ENCODE measurements around the gene BUB1B. TPM values are rescaled to one million over a fixed set of nuclear protein-coding genes. Genes with fewer than 3 reads are reported as not detected.

Gene BUB1B
- total and polyA plus RNA-seq, 9 of the 15 experiments (the other 6 are each of a cell fraction or from before 2014, with no cell fraction given): 28.7 to 113 (median 82.2) TPM

DNA sequence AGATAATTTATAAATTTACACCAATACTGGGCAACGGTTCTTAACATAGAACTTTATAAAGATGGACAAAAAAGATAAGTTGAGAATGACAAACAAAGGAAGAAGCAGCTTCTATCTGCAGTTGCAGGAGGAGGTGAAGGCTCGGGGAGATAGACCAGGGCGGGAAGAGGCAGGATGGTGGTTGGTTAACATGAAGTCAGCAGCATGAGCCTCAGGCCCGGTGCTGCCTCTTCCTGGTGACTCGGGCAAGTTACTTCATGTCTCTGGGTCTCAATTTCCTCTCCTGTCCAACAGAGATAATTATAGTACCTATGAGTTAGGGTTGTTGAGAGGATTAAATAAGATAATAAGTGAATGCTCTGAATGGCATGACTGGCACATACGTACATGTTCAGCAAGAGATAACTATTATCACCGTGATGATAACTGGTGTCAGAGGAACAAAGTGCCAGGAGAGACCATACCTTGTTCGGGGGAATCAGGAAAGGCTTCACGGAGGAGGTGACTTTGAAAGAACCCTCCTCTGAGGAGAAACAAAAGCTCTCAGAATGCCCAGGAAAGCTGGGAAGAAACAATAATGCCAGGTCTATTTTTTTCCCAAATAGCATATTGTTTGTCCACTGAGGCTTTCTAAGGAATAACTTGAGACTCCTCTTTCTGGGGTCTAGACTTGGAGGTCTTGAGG, 82.4 kb downstream of the BUB1B start (continued):
- TF ChIP-seq, protein P1, sequence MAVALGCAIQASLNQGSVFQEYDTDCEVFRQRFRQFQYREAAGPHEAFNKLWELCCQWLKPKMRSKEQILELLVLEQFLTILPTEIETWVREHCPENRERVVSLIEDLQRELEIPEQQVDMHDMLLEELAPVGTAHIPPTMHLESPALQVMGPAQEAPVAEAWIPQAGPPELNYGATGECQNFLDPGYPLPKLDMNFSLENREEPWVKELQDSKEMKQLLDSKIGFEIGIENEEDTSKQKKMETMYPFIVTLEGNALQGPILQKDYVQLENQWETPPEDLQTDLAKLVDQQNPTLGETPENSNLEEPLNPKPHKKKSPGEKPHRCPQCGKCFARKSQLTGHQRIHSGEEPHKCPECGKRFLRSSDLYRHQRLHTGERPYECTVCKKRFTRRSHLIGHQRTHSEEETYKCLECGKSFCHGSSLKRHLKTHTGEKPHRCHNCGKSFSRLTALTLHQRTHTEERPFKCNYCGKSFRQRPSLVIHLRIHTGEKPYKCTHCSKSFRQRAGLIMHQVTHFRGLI (CRISPR knock-in tag; IDR thresholded peaks at IDR 0.05): no peak
- peak; percentile 39; the same call in 1 of the 2 replicates for TF ChIP-seq EP300 (IDR thresholded peaks at IDR 0.05; ENCODE audit: low read length)
- peak; percentile 69 for TF ChIP-seq ZNF436 (CRISPR knock-in tag; IDR thresholded peaks at IDR 0.05)
- TF ChIP-seq, protein P2, sequence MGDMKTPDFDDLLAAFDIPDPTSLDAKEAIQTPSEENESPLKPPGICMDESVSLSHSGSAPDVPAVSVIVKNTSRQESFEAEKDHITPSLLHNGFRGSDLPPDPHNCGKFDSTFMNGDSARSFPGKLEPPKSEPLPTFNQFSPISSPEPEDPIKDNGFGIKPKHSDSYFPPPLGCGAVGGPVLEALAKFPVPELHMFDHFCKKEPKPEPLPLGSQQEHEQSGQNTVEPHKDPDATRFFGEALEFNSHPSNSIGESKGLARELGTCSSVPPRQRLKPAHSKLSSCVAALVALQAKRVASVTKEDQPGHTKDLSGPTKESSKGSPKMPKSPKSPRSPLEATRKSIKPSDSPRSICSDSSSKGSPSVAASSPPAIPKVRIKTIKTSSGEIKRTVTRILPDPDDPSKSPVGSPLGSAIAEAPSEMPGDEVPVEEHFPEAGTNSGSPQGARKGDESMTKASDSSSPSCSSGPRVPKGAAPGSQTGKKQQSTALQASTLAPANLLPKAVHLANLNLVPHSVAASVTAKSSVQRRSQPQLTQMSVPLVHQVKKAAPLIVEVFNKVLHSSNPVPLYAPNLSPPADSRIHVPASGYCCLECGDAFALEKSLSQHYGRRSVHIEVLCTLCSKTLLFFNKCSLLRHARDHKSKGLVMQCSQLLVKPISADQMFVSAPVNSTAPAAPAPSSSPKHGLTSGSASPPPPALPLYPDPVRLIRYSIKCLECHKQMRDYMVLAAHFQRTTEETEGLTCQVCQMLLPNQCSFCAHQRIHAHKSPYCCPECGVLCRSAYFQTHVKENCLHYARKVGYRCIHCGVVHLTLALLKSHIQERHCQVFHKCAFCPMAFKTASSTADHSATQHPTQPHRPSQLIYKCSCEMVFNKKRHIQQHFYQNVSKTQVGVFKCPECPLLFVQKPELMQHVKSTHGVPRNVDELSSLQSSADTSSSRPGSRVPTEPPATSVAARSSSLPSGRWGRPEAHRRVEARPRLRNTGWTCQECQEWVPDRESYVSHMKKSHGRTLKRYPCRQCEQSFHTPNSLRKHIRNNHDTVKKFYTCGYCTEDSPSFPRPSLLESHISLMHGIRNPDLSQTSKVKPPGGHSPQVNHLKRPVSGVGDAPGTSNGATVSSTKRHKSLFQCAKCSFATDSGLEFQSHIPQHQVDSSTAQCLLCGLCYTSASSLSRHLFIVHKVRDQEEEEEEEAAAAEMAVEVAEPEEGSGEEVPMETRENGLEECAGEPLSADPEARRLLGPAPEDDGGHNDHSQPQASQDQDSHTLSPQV (IDR thresholded peaks at IDR 0.05): 0 out of 2 replicates have a peak, but pooled peaks have one; percentile 21
- peak; percentile 26; the same call in 1 of the 2 replicates for TF ChIP-seq KLF16 (IDR thresholded peaks at IDR 0.05)
- TF ChIP-seq KDM1A (IDR thresholded peaks at IDR 0.05): 0 out of 4 replicates have a peak, but pooled peaks have one; percentile 21 to 26
- no peak for TF ChIP-seq PPARD (CRISPR knock-in tag; IDR thresholded peaks at IDR 0.05)
- TF ChIP-seq, protein P3, sequence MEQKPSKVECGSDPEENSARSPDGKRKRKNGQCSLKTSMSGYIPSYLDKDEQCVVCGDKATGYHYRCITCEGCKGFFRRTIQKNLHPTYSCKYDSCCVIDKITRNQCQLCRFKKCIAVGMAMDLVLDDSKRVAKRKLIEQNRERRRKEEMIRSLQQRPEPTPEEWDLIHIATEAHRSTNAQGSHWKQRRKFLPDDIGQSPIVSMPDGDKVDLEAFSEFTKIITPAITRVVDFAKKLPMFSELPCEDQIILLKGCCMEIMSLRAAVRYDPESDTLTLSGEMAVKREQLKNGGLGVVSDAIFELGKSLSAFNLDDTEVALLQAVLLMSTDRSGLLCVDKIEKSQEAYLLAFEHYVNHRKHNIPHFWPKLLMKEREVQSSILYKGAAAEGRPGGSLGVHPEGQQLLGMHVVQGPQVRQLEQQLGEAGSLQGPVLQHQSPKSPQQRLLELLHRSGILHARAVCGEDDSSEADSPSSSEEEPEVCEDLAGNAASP (IDR thresholded peaks at IDR 0.05): no peak
- 0 out of 2 replicates have a peak, but pooled peaks have one; percentile 21 for TF ChIP-seq HDAC2 (IDR thresholded peaks at IDR 0.05)
- no peak for TF ChIP-seq EWSR1 (IDR thresholded peaks at IDR 0.05; ENCODE audit: borderline replicate concordance, low read depth, partially characterized antibody)
- TF ChIP-seq, protein P4, sequence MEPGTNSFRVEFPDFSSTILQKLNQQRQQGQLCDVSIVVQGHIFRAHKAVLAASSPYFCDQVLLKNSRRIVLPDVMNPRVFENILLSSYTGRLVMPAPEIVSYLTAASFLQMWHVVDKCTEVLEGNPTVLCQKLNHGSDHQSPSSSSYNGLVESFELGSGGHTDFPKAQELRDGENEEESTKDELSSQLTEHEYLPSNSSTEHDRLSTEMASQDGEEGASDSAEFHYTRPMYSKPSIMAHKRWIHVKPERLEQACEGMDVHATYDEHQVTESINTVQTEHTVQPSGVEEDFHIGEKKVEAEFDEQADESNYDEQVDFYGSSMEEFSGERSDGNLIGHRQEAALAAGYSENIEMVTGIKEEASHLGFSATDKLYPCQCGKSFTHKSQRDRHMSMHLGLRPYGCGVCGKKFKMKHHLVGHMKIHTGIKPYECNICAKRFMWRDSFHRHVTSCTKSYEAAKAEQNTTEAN (CRISPR knock-in tag; IDR thresholded peaks at IDR 0.05): no peak
- TF ChIP-seq NCOR1 (IDR thresholded peaks at IDR 0.05): peak; percentile 41
- no peak for TF ChIP-seq CBX5 (IDR thresholded peaks at IDR 0.05; ENCODE audit: borderline replicate concordance, low read depth)
- TF ChIP-seq, protein P5, sequence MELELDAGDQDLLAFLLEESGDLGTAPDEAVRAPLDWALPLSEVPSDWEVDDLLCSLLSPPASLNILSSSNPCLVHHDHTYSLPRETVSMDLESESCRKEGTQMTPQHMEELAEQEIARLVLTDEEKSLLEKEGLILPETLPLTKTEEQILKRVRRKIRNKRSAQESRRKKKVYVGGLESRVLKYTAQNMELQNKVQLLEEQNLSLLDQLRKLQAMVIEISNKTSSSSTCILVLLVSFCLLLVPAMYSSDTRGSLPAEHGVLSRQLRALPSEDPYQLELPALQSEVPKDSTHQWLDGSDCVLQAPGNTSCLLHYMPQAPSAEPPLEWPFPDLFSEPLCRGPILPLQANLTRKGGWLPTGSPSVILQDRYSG (tag; conservative IDR thresholded peaks at IDR 0.05; ENCODE audit: low read depth): no peak
- no peak for TF ChIP-seq NCOA2 (IDR thresholded peaks at IDR 0.05; ENCODE audit: partially characterized antibody in 2 of 2)
- TF ChIP-seq RB1 (IDR thresholded peaks at IDR 0.05; ENCODE audit: low read depth): no peak
- TF ChIP-seq HDAC3 (IDR thresholded peaks at IDR 0.05; ENCODE audit: borderline replicate concordance, partially characterized antibody): no peak
- no peak for TF ChIP-seq HMG20A (CRISPR knock-in tag; conservative IDR thresholded peaks at IDR 0.05)
- no peak for TF ChIP-seq MCM7 (IDR thresholded peaks at IDR 0.05)
- TF ChIP-seq SOX6 (IDR thresholded peaks at IDR 0.05): peak; percentile 51

Measured in K562 (cell line).